HL-60 (cell line): Measurements from ENCODE around the gene TSHZ1.

Experiments used
- DNase-seq, 2 experiments: peaks; one replicate each; pipeline ENCODE4 v3.0.0-alpha.2; 2010 to 2020; ENCODE audit warnings: low read depth in 1 of 2, low spot score in 1 of 2
- H3K27ac ChIP-seq: fragments of 250-450 bp; sonication (Bioruptor Pico); replicated peaks from 2 replicates; pipeline ENCODE4 v1.5.1; 2020; ENCODE audit warnings: mild to moderate bottlenecking, moderate library complexity
- H3K27me3 ChIP-seq: fragments of 250-450 bp; sonication (Bioruptor Pico); 2 replicates; pipeline ENCODE4 v1.5.1; 2021; ENCODE audit warnings: mild to moderate bottlenecking, moderate library complexity; ENCODE audit not compliant: insufficient read depth, poor library complexity, severe bottlenecking
- H3K4me3 ChIP-seq: replicated peaks from 2 replicates; pipeline ENCODE4 v1.5.1; 2011; ENCODE audit warnings: mild to moderate bottlenecking, control low read depth, low read length; ENCODE audit not compliant: insufficient read depth
- GABPA ChIP-seq: IDR thresholded peaks from 2 replicates; pipeline ENCODE4 v1.6.1; 2012; ENCODE audit warnings: low read depth
- POLR2AphosphoS5 ChIP-seq: IDR thresholded peaks from 2 replicates; pipeline ENCODE4 v1.6.1; 2012; ENCODE audit warnings: low read depth
- SPI1 ChIP-seq: IDR thresholded peaks from 2 replicates; pipeline ENCODE4 v1.6.1; 2012; ENCODE audit warnings: low read depth, mild to moderate bottlenecking, borderline replicate concordance
- TF ChIP-seq, protein P1 (sequence below): IDR thresholded peaks from one replicate; pipeline ENCODE4 v1.5.1; 2011; ENCODE audit warnings: low read length, control low read depth, inconsistent platforms; ENCODE audit not compliant: insufficient read depth
- TF ChIP-seq, protein P2 (sequence below): IDR thresholded peaks from 2 replicates; pipeline ENCODE4 v1.6.1; 2012; ENCODE audit warnings: low read depth; ENCODE audit not compliant: insufficient replicate concordance

Gene TSHZ1

DNA sequence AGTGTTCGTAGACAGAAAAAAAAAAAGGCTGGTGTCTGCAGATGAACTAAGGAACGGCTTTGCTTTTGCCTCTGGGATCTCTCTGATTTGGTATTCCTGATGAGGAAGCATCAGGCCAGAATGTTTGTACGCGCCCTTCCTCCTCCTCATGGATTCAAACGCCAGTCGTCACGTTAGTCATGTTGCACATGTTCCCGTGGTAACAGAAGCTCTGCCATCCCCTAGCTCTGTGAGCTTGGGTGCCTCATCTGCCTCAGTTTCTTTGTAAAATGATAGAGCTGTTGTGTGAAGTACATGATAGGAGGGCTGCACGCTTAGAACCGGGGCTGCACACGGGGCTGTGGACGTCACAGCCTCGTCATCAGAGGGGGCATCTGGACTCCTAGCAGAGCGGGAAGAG, 47.0 kb downstream of the TSHZ1 start:
- no peak for DNase-seq
- no peak for TF ChIP-seq GABPA
- Histone ChIP-seq H3K27me3 (no peaks in the 10 kb centered on the region), H3K4me3 (no peak overlapping the region), H3K27ac (no peak overlapping the region)

DNA sequence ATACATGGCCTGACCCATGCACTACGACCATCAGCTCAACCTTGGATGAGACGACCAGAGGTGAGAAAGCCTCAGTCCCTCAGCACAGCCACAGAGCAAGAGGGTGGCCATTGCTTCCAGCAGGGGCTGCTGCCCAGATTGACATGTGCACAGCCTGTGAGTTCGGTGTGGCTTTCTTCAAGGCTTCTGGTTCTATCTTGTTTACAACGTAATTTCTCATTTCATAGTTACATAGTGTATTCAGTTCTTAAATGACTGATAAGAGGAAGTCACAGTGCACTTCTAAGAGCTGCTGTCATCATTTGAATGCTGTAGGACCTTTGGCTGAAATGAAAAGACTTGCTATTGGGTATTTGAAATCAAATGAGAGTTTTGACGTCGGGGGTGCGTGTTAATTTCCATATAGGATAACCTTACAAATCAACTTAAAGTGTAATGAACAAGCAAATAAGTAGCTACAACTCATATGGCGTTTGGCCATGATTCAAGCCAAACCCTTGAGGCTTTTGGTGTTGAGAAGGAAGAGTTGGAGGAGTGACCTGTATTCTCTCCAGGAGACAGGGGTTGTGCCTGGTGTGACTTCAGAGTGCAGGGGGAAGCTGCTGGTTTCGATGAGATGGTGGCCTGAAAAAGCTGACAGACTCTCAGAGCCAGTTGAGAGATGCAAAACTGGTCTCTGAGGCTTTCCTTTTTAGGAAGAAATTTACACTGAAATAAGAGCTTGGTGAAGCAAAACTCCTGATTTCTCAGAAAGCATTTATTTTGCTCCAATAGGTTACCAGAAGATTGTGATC, 51.0 kb downstream of the TSHZ1 start:
- DNase-seq, result no peak
- no peak for TF ChIP-seq POLR2AphosphoS5
- Histone ChIP-seq H3K27me3 (no peaks in the 10 kb centered on the region), H3K27ac (no peak overlapping the region), H3K4me3 (no peak overlapping the region)

DNA sequence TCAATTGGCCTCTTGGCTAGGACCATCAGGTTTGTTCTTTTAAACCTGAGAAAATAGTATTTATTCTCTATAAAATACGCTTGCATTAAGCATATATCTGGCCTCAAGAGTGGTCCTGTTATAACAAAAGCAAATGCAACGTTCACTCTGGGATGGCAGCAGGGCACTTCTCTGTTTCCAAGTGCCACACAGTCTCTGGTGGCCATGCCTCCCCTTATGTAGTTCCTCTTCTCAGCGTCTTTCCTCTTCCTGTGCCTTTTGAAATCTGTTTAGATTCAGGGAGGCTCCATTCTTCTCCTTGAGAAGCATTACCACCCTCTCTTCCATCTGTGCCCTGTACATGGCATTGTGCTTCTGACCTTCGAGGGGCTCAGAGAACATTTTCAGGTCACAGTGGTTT, 51.9 kb downstream of the TSHZ1 start:
- no peak for TF ChIP-seq POLR2AphosphoS5
- TF ChIP-seq SPI1, result no peak
- TF ChIP-seq, protein P1, sequence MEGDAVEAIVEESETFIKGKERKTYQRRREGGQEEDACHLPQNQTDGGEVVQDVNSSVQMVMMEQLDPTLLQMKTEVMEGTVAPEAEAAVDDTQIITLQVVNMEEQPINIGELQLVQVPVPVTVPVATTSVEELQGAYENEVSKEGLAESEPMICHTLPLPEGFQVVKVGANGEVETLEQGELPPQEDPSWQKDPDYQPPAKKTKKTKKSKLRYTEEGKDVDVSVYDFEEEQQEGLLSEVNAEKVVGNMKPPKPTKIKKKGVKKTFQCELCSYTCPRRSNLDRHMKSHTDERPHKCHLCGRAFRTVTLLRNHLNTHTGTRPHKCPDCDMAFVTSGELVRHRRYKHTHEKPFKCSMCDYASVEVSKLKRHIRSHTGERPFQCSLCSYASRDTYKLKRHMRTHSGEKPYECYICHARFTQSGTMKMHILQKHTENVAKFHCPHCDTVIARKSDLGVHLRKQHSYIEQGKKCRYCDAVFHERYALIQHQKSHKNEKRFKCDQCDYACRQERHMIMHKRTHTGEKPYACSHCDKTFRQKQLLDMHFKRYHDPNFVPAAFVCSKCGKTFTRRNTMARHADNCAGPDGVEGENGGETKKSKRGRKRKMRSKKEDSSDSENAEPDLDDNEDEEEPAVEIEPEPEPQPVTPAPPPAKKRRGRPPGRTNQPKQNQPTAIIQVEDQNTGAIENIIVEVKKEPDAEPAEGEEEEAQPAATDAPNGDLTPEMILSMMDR, result no peak
- TF ChIP-seq, protein P2, sequence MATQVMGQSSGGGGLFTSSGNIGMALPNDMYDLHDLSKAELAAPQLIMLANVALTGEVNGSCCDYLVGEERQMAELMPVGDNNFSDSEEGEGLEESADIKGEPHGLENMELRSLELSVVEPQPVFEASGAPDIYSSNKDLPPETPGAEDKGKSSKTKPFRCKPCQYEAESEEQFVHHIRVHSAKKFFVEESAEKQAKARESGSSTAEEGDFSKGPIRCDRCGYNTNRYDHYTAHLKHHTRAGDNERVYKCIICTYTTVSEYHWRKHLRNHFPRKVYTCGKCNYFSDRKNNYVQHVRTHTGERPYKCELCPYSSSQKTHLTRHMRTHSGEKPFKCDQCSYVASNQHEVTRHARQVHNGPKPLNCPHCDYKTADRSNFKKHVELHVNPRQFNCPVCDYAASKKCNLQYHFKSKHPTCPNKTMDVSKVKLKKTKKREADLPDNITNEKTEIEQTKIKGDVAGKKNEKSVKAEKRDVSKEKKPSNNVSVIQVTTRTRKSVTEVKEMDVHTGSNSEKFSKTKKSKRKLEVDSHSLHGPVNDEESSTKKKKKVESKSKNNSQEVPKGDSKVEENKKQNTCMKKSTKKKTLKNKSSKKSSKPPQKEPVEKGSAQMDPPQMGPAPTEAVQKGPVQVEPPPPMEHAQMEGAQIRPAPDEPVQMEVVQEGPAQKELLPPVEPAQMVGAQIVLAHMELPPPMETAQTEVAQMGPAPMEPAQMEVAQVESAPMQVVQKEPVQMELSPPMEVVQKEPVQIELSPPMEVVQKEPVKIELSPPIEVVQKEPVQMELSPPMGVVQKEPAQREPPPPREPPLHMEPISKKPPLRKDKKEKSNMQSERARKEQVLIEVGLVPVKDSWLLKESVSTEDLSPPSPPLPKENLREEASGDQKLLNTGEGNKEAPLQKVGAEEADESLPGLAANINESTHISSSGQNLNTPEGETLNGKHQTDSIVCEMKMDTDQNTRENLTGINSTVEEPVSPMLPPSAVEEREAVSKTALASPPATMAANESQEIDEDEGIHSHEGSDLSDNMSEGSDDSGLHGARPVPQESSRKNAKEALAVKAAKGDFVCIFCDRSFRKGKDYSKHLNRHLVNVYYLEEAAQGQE, result no peak
- no peak for TF ChIP-seq GABPA
- DNase-seq, result no peak
- Histone ChIP-seq H3K27ac (no peak overlapping the region), H3K27me3 (no peaks in the 10 kb centered on the region), H3K4me3 (no peak overlapping the region)

DNA sequence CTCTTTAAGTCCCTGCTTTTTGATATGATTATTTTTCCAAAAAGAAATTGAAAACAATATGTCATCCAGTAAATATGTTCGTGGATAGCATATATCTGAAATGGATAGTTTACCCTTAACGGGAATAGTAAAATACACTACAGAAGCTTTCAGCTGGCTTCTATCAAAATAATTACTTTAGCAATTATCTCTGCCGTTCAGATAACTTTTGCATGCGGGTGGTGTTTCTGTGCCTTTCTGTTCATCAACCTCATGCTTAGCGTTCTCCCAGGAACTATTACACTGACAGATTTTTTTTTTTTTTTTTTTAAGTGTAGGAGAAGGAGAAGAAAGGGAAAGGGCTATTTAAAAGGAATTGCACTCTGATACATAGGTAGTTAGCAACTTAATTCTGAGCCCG, 53.6 kb downstream of the TSHZ1 start:
- no peak overlapping the region for H3K27ac ChIP-seq
- H3K27me3 ChIP-seq, result no peaks in the 10 kb centered on the region
- TF ChIP-seq SPI1, result no peak
- no peak for DNase-seq
- no peak overlapping the region for H3K4me3 ChIP-seq

DNA sequence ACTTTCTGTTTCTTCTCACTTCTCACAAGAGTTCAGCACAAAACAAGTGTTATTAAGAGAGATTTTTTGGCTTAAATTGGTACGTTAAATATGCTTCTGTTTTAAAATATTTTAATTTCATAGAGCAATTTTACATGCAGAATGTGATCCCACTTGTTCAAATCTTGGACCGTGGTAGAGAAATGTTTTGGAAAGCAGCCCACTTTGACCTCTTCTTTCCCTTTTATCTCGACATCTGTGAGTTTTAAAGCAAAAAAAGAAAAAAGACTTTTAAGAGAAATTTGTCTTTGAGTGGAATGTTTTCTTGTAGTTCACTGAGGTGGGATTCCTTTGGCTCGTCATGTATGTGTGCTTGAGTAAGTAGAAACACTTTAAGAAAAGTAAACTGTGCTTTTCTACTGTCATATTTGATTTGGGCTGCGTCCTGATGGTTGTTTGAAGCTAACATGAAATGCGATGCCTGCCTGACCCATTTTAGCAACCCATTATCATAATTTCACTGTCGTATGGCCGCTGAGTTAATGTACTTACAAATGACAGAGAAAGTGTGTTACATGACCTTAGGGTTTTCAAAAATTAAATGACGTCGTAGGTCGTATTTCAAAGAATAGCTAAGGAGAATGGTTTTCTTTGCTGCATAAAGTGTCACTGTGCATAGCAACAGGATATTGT, 54.5 kb downstream of the TSHZ1 start:
- TF ChIP-seq GABPA (no peak), SPI1 (no peak), POLR2AphosphoS5 (no peak)
- TF ChIP-seq, protein P1, result no peak
- no peak for DNase-seq
- Histone ChIP-seq H3K4me3 (no peak overlapping the region), H3K27me3 (no peaks in the 10 kb centered on the region), H3K27ac (no peak overlapping the region)

DNA sequence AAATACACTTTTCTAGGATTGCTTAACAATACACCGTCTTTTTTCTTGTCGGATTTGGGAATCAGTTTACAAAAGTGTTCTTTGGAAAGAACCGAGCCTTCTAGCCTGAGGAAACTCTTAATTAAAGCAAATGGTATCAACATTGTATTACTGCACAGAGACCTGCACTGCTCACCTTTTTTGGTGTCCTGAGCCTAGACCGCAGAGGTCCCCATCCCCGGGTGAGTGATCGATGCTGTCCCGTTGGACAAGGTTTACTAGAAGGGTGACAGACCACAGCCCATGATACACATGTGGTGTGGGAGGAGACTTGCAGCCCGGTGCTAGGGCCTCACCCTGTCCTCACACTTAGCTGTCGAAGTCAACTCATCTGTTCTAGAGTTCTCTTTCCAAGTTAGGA, 55.3 kb downstream of the TSHZ1 start:
- Histone ChIP-seq H3K4me3 (no peak overlapping the region), H3K27ac (no peak overlapping the region), H3K27me3 (no peaks in the 10 kb centered on the region)
- no peak for DNase-seq
- TF ChIP-seq, protein P2, result no peak
